HS-5 (cell line): Measurements from ENCODE around the gene TMEM8B.

ENCODE experiments used
- DNase-seq: peaks from one replicate; pipeline ENCODE4 v3.0.0-alpha.2; 2012; ENCODE audit warnings: low read depth

TMEM8B gene, protein sequence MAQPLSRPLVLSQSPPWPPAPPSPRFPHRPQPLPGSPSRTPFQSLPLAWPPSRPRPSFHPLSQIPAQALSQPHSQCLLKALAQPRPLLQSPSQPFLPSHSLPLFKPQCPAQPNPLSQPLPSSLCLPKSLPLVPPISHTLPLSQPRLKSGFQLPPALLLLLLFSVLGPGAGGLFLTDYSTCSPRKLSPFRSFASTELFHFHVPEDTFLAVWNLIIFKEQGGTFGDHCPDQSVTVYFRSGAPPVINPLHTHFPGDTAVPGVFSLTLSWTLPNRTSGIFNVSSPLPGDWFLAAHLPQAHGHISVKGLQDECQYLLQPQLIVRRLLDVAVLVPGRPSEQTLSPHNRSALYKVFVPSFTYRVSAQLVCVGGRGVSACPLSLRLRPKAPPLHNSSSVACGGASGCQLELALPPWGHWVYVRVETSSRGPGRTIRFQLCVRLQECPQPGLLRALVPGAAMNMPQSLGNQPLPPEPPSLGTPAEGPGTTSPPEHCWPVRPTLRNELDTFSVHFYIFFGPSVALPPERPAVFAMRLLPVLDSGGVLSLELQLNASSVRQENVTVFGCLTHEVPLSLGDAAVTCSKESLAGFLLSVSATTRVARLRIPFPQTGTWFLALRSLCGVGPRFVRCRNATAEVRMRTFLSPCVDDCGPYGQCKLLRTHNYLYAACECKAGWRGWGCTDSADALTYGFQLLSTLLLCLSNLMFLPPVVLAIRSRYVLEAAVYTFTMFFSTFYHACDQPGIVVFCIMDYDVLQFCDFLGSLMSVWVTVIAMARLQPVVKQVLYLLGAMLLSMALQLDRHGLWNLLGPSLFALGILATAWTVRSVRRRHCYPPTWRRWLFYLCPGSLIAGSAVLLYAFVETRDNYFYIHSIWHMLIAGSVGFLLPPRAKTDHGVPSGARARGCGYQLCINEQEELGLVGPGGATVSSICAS

DNA sequence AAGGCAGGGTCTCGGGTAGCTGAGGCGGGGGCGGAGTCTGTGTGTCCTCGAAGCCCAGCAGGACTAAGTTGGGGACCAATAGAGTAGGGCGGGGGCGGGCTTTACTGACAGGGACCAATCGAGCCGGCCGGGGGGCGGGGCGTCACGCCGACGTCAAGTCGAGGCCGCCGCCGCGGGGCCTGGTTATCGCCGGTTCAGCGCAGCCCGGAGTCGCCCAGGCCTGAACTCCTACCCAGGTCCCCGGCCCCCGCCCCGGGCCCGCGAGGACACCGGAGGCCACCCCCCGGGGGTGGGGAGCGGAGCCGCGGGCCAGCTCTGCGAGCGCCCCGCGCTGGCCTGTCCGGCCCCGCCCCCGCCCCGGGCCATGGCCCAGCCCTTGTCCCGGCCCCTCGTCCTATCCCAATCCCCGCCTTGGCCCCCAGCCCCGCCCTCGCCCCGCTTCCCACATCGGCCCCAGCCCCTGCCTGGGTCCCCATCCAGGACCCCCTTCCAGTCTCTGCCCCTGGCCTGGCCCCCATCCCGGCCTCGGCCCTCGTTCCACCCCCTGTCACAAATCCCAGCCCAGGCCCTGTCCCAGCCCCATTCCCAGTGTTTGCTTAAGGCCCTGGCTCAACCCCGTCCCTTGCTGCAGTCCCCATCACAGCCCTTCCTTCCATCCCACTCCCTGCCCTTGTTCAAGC, at the start of gene TMEM8B:
Gene TMEM8B (plus strand): TSS at position 145 of the 680 bp plus-strand sequence. CDS start 220 bp downstream, at position 365.
- DNase-seq: no peak

DNA sequence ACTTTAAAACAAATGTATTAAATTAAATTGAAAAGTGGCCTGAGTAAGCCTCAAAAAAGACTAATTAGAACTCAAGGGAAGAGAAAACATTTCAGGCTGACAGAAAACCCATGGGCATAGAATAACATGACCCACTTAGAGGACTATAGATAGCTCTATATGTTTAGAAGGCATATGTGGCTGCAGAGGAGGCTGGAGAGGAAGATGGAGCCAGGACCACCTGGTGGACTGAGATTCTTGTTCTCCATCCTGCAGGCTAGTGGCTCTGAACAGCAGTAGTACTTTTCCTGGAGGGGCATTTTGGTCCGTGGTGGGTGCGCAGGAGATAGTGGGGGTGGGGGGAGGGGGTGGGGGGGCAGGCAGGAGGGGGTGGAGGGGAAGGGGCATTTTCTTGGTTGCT, 48.0 kb upstream of the TMEM8B start:
- DNase-seq: no peak

GRCh38 chr9:35783418-35783817, 45.6 kb upstream of the TMEM8B start:
- DNase-seq: no peak

DNA sequence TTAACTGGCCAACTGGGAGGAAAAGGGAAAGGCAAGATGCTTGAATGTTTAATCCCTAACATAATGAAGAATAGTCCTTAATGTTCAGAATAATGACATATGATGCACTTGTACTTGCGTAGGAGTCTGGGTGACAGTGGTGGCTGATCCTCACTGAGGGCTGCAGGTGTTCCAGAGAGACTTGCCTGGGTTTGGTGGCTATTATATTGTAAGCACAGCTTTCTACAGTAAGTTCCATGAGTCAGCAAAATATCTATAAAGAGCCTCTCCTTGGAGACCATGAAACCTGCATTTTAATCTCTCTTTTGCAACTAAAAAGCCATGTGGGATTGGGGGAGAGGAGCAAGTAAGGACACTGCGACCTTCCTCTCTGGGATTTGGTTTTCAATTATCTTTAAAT, 39.5 kb upstream of the TMEM8B start:
- DNase-seq: no peak

GRCh38 chr9:35790025-35790384, 39.0 kb upstream of the TMEM8B start:
- no peak for DNase-seq

DNA sequence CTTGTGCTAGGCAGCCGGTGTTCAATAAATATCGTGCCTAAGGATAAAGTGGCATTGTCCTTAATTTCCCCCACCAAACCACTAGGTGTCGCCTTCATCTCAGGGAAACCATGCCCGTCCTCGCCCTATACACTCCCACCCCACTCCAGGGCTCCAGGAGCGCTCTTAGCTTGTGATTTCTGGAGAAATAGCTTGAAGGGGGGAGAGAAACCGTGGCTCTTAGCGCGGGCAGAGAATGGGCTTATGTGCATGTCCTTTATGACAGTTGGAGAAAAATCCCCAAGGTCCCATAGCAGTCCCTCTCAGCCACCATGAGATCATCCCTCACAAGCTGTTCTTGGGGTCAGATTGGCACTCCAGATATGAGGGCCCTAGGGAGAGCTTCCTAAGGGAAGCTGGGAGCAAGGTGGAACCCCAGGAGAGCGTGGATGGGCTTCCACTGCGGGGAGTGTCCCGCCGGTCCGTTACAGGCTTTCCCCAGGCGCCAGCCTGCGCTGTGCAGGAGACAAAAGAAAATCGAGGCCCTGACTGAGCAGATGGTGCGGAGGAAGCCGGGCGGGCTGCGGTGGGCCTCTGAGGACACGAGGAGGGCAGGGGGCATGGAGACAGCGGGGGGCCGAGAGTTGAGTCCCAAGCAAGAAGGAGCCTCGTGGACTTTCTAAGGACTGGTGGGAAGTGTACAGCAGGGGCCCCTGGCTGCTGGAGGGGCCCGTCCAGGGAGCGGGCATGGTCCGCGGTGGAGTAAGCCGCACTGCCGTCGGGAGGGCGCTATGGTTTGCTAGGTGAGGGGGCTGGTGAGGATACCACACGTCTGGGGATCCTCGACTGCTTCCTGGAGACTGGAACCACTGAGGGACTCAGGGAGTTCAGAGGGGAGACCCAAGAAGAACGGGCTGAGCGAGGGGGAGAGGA, 38.4 kb upstream of the TMEM8B start:
- DNase-seq: no peak

GRCh38 chr9:35791297-35791921, 37.6 kb upstream of the TMEM8B start, which contains the start of gene NPR2:
Gene NPR2 (plus strand): TSS chr9:35791591. CDS start chr9:35792409, 818 bp downstream.
- no peak for DNase-seq

GRCh38 chr9:35792024-35792813, 36.8 kb upstream of the TMEM8B start:
- no peak for DNase-seq

DNA sequence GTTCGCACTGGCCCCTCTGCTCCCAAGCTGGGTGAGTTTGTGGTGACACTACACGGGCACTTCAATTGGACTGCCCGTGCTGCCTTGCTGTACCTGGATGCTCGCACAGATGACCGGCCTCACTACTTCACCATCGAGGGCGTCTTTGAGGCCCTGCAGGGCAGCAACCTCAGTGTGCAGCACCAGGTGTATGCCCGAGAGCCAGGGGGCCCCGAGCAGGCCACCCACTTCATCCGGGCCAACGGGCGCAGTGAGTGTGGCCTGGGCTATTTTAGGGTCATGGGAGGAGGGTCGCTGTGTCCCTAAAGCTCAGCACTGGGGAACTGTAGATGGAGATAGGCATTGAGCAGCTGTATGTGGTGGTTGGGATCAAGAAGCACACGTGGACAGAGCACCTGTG, 36.2 kb upstream of the TMEM8B start:
- DNase-seq: no peak

GRCh38 chr9:35793461-35793860, 35.6 kb upstream of the TMEM8B start:
- DNase-seq: no peak

- DNase-seq: no peak
Observed at GRCh38 chr9:35795695-35796094, 33.3 kb upstream of the TMEM8B start.

GRCh38 chr9:35797311-35798109, 31.5 kb upstream of the TMEM8B start:
- no peak for DNase-seq

- no peak for DNase-seq
Observed at GRCh38 chr9:35798658-35799374, 30.2 kb upstream of the TMEM8B start.

GRCh38 chr9:35800530-35800929, 28.5 kb upstream of the TMEM8B start:
- DNase-seq: no peak

DNA sequence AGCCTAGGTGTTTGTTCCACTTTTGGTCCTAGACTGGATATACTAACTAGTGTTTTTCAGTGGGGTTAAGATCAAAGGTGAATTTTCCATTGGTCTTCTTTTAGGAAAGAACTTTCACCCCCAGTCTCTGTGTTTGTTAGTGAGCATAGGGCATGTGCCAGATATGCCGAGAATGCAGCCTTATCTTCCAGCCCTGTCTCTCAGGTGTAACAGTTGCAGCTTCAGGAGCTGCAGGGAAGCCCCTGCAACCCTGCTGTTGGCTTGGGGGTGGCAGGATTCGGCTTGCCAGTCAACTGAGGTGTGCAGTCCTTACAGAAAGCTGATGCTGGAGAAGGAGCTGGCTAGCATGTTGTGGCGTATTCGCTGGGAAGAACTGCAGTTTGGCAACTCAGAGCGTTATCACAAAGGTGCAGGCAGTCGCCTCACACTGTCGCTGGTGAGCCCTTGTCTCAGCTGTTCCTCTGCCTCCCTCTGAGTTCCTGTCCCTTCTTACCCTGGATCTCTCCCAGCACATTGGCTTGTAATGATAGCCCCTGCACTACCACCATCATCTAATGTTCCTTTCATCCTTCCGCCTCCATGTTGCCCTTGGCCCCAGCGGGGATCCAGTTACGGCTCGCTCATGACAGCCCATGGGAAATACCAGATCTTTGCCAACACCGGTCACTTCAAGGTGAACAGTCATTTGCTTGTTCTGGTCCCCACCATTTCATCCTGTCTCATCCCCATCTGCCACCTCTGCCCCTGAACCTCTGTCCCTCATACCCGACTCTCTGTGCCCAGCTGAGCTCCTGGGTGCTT, 27.5 kb upstream of the TMEM8B start:
- DNase-seq: no peak

GRCh38 chr9:35806101-35806500, 22.9 kb upstream of the TMEM8B start:
- DNase-seq: no peak

DNA sequence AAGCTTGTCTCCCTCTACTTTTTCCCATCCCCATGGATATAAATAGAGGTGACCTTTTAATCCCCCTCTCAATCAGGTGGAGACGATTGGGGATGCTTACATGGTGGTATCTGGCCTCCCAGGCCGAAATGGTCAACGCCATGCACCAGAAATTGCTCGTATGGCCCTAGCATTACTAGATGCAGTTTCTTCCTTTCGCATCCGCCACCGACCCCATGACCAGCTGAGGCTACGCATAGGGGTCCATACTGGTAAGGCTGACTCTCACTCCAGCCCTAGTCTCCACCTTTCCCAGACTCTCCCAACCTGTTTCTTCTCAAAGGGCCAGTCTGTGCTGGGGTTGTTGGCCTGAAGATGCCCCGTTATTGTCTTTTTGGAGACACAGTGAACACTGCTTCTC, 20.6 kb upstream of the TMEM8B start:
- DNase-seq: no peak

DNA sequence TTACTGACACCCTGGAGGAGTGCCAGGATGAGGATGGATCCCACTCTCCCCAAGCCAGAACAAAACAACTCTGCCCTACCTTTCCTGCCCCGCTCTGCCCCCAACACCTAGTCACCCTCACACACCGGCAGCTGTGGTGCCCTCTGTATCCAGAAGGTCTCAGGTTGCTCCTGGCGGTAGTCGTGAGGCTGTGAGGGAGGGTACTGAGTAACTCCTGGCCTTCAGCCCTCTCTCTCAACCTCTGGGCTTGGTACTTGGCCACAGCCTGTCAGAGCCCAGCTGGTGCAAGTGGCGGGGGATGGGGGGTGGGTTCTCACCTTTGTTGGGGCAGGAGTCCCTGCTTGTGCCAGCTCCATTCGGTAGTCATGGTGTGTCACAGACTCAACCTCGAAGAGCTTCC, 18.9 kb upstream of the TMEM8B start:
- no peak for DNase-seq
